Activated CD4-positive, alpha-beta T cell treated with anti-CD3 and anti-CD28 coated beads, Interleukin-2, amount 10 ng/mL, durations not matched to agents 24 days and 14 days (primary cell): ENCODE data around the gene KIF3B. TPM values are rescaled to one million over a fixed set of nuclear protein-coding genes. Genes with fewer than 3 reads are reported as not detected.
"Not testable (repeated sequence)": the region's sequence is repeated elsewhere in the genome, so short reads cannot be mapped to it uniquely, and the experiment has no call there.

ENCODE experiments used
- DNase-seq: peaks from one replicate; pipeline ENCODE4 v3.0.0; 2022
- H3K27ac Mint-ChIP-seq: one replicate; pipeline ENCODE4 v1.8.0; 2022; ENCODE audit warnings: mild to moderate bottlenecking, mixed read lengths
- H3K27me3 Mint-ChIP-seq: one replicate; pipeline ENCODE4 v1.8.0; 2022; ENCODE audit warnings: mixed read lengths
- H3K36me3 Mint-ChIP-seq: one replicate; pipeline ENCODE4 v1.8.0; 2022; ENCODE audit warnings: low read depth, mild to moderate bottlenecking, mixed read lengths
- H3K4me1 Mint-ChIP-seq: one replicate; pipeline ENCODE4 v1.8.0; 2021; ENCODE audit warnings: mixed read lengths
- H3K4me3 Mint-ChIP-seq: one replicate; pipeline ENCODE4 v1.8.0; 2022; ENCODE audit warnings: mild to moderate bottlenecking, moderate library complexity, mixed read lengths
- H3K9me3 Mint-ChIP-seq: one replicate; pipeline ENCODE4 v1.8.0; 2021; ENCODE audit warnings: mixed read lengths
- intact Hi-C: fragments of 100-400 bp; cut with micrococcal nuclease; formaldehyde crosslinking; loops from one replicate; pipeline ENCODE4 v1.15.1; 2023
- total RNA-seq: library from RNA; stranded (reverse); gene quantifications from 2 replicates; pipeline ENCODE4 v1.2.3, GENCODE V29; 2022

The KIF3B gene
- total RNA-seq, 1 donor from 2014 or later, result 35.5 TPM

DNA sequence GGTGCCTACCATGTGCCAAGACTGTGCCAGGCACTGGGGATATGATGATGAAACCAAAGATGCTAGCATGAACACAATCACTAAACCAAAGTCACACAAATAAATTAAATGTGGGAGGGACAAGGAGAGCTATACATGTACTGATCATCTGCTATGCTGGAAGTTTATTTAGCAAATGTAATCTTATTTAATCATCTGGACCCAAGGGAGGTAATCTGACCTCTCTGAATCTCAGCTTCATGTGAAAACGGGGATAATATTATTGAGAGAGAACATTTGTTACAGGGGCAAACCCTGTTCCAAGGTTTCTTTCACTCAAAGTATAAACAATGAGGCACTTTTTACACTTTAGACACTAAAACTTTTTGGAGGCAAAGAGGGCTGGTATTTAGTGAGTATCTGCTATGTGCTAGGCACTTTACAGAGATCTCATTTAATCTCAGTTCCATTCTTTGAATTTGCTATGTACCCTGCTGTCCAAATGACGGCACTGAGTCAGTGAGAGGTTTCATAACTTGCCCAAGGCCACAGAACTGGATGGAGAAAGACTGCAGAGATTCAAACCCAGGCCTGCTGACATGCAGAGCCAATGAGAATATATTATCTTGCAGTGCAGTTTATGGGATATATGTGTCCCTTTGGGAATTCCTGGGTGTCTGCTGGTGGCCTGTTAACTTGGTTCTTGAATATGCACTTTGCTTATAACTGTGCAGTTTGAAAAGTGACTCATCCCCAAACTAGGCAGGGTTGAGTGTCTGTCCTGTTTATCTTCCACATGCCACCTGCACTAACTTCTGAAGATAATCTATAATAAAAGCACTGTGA lies 77.4 kb downstream of the KIF3B start:
- H3K4me1 Mint-ChIP-seq, result peaks cover 36% of the 10 kb centered on the region
- H3K4me3 Mint-ChIP-seq, result peak overlapping the region; percentile 49
- peak overlapping the region; percentile 90 for H3K27ac Mint-ChIP-seq
- H3K36me3 Mint-ChIP-seq, result peaks cover 6% of the 10 kb centered on the region
- DNase-seq, result peak; percentile 72
- H3K27me3 Mint-ChIP-seq, result no peaks in the 10 kb centered on the region
- H3K9me3 Mint-ChIP-seq, result no peaks in the 10 kb centered on the region
- intact Hi-C loops, result loop anchor here (1.0 to 5.0 kb wide), 6 partner anchors 22 to 151 kb away; no protein-coding TSS in a partner anchor

DNA sequence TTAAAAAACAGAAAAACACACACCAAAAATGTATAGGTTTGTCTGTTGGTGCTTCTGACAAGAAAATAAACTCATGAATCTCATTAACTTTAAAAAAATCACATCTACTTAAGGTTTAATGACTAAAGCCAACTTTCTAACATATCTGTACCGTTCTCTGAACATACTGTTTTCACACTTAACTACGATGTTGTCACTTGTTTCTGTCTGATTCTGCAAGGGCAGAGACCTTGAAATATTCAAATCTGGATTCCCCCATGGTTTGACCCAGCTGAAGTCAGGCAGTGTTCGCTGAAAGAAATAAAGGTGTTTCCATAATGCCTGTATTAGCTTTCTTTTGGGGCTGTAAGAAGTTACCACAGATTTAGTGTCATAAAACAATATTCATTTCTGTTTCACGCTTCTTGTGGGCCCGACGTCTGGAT lies 78.0 kb downstream of the KIF3B start:
- no peaks in the 10 kb centered on the region for H3K9me3 Mint-ChIP-seq
- peaks cover 12% of the 10 kb centered on the region for H3K36me3 Mint-ChIP-seq
- peak overlapping the region; percentile 90 for H3K27ac Mint-ChIP-seq
- intact Hi-C loops, result loop anchor here (1.0 to 5.0 kb wide), 6 partner anchors 22 to 151 kb away; no protein-coding TSS in a partner anchor
- peaks cover 42% of the 10 kb centered on the region for H3K4me1 Mint-ChIP-seq
- DNase-seq, result no peak
- peak overlapping the region; percentile 49 for H3K4me3 Mint-ChIP-seq
- H3K27me3 Mint-ChIP-seq, result no peaks in the 10 kb centered on the region

DNA sequence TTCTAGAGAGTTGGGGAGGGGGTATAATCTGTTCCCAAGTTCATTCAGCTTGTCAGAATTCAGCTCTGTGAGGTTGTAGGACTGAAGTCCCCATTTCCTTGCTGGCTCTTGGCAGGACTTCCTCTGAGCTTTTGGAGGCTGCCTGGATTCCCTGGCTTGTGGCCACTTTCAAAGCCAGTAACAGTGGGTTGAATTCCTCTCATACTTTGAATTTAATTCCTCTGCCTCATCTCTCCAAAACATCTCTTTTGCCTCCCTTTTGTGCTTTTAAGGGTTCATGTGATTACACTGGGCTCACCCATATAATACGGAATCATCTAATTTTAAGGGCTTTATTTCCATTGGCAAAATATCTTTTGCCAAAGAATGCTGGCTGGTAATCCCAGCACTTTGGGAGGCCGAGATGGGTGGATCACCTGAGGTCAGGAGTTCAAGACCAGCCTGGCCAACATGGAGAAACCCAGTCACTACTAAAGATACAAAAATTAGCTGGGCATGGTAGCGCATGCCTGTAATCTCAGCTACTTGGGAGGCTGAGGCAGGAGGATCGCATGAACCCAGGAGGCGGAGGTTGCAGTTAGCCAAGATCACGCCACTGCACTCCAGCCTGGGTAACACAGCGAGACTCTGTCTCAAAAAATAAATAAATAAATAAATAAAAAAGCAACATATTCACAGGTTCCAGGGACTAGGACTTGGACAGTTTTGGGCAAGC lies 78.6 kb downstream of the KIF3B start:
- H3K36me3 Mint-ChIP-seq, result peaks cover 14% of the 10 kb centered on the region
- intact Hi-C loops, result loop anchor here (1.0 to 5.0 kb wide), 6 partner anchors 23 to 152 kb away; no protein-coding TSS in a partner anchor
- H3K9me3 Mint-ChIP-seq, H3K27me3 Mint-ChIP-seq, DNase-seq: not testable (repeated sequence)
- H3K4me3 Mint-ChIP-seq, result peak overlapping the region; percentile 49
- peaks cover 44% of the 10 kb centered on the region for H3K4me1 Mint-ChIP-seq
- H3K27ac Mint-ChIP-seq, result peak overlapping the region; percentile 90

DNA sequence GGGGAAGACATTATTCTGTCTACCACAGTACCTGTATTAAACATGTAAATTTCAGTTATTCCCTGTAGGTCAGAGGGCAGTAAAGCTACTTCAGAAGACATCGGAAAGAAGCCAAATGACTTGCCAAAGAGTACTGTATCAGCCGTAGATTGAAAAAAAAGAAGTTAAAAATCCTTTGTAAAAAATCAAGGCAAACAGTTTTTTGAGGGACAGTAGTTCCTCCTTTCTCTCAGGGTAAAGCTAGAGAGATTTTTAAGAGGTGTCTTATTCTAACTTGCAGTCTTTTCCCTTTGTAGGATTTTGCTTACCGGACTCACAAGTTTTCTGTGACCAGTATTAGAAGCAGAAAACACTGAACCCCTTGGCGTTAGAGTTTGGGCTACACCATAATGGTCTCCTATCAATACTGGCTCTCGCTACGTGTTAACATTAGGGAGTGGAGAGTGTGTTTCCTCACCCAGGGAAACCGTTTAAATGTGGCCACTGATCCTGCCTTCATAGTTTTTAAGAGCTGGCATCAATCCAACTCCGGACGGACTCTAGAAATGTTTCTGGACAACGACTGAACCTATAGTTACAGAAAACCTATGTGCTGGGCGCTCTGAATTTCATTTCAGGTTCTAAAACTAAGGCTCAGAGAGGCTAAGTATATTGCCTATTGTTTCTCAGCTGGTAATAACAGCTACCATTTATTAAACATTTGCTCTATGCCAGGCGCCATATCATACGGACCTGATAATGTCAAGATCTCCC lies 79.3 kb downstream of the KIF3B start:
- H3K27ac Mint-ChIP-seq, result peak overlapping the region; percentile 100
- no peaks in the 10 kb centered on the region for H3K27me3 Mint-ChIP-seq
- H3K4me3 Mint-ChIP-seq, result peak overlapping the region; percentile 90
- intact Hi-C loops, result loop anchor here (1.0 to 5.0 kb wide), 3 partner anchors 34 to 131 kb away; no protein-coding TSS in a partner anchor
- H3K36me3 Mint-ChIP-seq, result peaks cover 17% of the 10 kb centered on the region
- peaks cover 48% of the 10 kb centered on the region for H3K4me1 Mint-ChIP-seq
- DNase-seq, result no peak
- no peaks in the 10 kb centered on the region for H3K9me3 Mint-ChIP-seq

DNA sequence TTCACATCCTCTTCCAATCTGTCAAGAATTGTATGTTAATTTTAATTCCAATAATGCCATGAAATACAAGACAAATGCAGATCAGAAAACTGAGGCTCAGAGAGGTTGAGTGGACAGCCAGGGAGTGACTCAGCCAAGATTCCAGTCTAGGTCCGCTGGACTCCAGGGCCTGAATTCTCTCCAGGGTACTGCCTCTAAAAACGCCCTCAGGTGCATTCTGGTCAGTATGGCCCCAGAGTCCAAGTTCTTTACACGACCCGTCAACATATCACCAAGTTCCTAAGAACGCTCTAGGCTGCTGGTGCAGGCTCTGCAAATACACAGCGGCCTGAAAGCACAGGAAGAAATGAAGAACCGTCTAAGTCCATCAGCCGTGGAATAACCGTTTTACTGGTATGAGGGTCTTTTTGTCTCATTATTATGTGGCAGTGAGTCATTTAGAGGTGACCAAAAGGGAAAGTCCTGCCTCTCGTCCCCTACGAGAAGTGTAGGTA lies 80.0 kb downstream of the KIF3B start:
- H3K4me1 Mint-ChIP-seq, result peaks cover 48% of the 10 kb centered on the region
- H3K4me3 Mint-ChIP-seq, result peak overlapping the region; percentile 90
- DNase-seq, result no peak
- H3K9me3 Mint-ChIP-seq, result no peaks in the 10 kb centered on the region
- H3K36me3 Mint-ChIP-seq, result peaks cover 23% of the 10 kb centered on the region
- peak overlapping the region; percentile 100 for H3K27ac Mint-ChIP-seq
- H3K27me3 Mint-ChIP-seq, result no peaks in the 10 kb centered on the region
- intact Hi-C loops, result loop anchor here (1.0 to 5.0 kb wide), 3 partner anchors 35 to 130 kb away; no protein-coding TSS in a partner anchor

DNA sequence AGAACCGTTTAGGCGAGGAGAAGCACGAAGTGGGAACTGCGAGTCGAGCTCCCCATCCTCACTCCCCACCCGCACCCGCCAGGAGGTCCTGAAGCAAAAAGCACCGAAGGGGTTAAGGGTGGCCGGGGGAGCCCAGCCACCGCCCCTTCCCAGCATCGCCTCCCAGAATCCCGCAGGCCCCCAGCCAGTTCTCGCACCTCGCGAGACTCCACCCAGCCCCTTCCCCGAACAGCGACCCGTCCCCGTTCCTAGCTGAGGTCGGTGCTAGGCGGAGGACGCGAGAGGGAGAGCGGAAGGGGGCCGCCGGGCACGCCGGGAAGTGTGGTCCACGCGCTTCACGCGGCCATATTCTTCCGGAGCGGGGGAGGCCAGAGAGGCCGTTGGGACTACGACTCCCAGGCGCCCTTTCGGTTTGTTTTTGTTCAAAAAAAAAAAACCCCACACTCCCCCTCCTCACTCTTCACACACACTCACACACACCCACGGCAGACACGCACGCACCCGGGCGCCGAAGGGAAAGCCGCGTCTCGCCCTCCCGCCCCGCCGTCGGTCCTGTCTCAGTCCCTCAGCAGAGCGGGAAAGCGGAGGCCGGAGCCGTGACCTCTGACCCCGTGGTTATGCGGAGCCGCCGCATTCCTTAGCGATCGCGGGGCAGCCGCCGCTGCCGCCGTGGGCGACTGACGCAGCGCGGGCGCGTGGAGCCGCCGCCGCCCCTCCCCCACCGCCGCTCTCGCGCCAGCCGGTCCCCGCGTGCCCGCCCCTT lies 80.6 kb downstream of the KIF3B start, which contains the start of gene ASXL1:
ASXL1 (plus strand) TSS at position 463 of the 763 bp plus-strand sequence. CDS start 445 bp downstream, outside the sequence.
- no peaks in the 10 kb centered on the region for H3K27me3 Mint-ChIP-seq
- peak within 1 kb of the TSS; percentile 90 for H3K4me3 Mint-ChIP-seq
- no peaks in the 10 kb centered on the region for H3K9me3 Mint-ChIP-seq
- DNase-seq, result peak; percentile 99
- intact Hi-C loops, result loop anchor here (1.0 to 5.0 kb wide), 6 partner anchors 36 to 249 kb away; partner anchors contain the start of genes PLAGL2, POFUT1 and TM9SF4
- peaks cover 53% of the 10 kb centered on the region for H3K4me1 Mint-ChIP-seq
- peak within 1 kb of the TSS; percentile 100 for H3K27ac Mint-ChIP-seq
- H3K36me3 Mint-ChIP-seq, result peaks cover 27% of the 10 kb centered on the region

DNA sequence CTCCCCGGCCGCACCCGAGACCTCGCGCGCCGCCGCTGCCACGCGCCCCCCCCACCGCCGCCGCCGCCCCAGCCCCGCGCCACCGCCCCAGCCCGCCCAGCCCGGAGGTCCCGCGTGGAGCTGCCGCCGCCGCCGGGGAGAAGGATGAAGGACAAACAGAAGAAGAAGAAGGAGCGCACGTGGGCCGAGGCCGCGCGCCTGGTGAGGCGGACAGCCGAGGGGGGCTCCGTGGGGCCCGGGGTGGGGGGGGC lies 81.1 kb downstream of the KIF3B start:
- no peak for DNase-seq
- H3K4me3 Mint-ChIP-seq, result peak overlapping the region; percentile 90
- H3K36me3 Mint-ChIP-seq, result peaks cover 27% of the 10 kb centered on the region
- H3K4me1 Mint-ChIP-seq, result peaks cover 58% of the 10 kb centered on the region
- no peaks in the 10 kb centered on the region for H3K9me3 Mint-ChIP-seq
- H3K27ac Mint-ChIP-seq, result no peak overlapping the region
- H3K27me3 Mint-ChIP-seq, result no peaks in the 10 kb centered on the region
- intact Hi-C loops, result loop anchor here (1.0 to 5.0 kb wide), 5 partner anchors 36 to 249 kb away; partner anchors contain the start of genes PLAGL2, POFUT1 and TM9SF4

DNA sequence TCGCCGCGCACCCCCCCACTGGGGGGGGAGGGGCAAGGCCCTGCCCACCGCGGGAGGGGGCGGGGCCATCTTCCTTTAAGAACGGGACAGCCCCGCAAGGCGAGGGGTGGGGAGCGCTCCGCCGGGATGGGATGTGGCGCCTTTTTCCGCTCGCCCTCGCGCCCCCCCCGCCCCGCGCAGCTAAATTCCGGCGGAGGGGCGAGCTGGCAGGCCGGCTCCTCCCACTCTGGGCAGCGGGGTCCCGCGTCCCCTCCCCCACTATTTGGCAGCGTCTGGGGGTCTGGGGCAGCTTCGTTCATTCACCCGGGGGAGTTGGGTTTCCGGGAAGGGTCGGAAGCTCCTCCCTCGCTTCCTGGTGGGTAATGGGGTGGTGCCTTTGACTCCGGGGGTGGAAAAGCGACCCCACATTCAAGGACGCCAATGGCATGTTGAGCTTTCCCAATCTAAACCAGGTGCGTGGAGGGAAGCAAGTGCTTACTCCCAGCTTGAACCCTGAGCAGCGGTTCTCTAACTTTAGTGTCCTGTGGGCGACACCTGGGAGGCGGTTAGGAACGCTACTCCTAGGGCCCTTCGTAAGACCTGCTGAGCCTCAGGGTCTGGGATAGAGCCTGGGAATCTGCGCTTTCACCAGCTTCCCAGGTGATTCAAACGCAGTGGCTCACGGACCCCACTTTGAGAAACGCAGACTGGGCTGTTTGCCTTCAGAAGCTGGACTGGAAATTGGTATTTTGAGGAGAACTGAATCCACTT lies 81.6 kb downstream of the KIF3B start:
- peak overlapping the region; percentile 82 for H3K27ac Mint-ChIP-seq
- peak overlapping the region; percentile 90 for H3K4me3 Mint-ChIP-seq
- DNase-seq, result peak; percentile 93
- peaks cover 62% of the 10 kb centered on the region for H3K4me1 Mint-ChIP-seq
- peaks cover 27% of the 10 kb centered on the region for H3K36me3 Mint-ChIP-seq
- no peaks in the 10 kb centered on the region for H3K9me3 Mint-ChIP-seq
- no peaks in the 10 kb centered on the region for H3K27me3 Mint-ChIP-seq
- intact Hi-C loops, result loop anchor here (1.0 to 5.0 kb wide), 5 partner anchors 37 to 250 kb away; partner anchors contain the start of genes PLAGL2, POFUT1 and TM9SF4

DNA sequence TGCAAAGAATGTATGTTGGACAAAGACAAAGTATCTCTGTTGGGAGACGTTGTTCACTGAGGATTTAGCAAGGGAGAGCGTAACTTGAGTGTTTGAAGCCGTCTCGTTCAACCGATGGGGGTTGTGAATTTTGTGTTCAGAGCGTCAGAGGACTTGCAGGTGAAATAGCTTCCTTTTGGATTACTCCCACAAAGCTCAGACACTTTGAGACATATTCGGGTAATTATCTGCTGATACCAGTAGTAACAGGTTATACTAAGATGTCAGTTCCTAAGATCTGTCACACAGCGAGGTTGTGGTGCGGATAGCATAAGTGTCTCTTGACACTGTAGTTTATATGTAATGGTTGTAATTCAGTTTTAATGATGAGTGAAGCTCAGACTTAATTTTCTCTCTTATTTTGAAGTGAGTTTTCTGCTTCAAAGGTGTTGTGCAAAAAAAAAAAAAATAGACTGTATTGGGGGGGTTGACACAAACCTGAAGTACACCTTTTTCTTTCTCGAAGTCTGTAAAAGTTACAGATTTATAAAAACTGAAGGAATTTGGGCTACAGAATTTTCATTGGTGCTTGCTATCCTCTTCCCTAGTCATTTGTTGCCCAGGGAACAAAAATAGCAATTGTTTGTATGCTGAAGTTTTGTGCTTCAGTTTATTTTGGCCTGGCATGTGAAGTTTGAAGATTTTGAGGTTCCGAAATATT lies 82.3 kb downstream of the KIF3B start:
- H3K9me3 Mint-ChIP-seq, result no peaks in the 10 kb centered on the region
- peak overlapping the region; percentile 82 for H3K27ac Mint-ChIP-seq
- H3K4me1 Mint-ChIP-seq, result peaks cover 59% of the 10 kb centered on the region
- H3K36me3 Mint-ChIP-seq, result peaks cover 27% of the 10 kb centered on the region
- H3K4me3 Mint-ChIP-seq, result peak overlapping the region; percentile 90
- intact Hi-C loops, result loop anchor here (5.0 kb wide), 2 partner anchors 37 to 128 kb away; no protein-coding TSS in a partner anchor
- no peaks in the 10 kb centered on the region for H3K27me3 Mint-ChIP-seq
- peak; percentile 73 for DNase-seq

DNA sequence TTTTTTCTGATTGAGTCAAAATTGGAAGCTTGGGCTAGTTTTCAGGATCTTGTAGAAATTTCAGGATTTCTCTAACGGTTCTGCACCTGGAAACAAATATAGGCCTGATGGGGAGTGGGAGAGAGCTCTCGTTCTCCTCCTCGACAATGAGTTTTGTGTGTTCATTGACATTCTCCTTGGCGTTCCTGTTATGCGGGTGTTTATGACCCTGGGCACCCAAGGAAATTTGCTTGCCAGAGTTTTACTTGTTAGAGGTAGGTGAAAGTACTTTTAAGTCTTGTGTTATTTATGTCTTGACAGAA lies 82.8 kb downstream of the KIF3B start:
- DNase-seq, result no peak
- Mint-ChIP-seq H3K9me3 (no peaks in the 10 kb centered on the region), H3K36me3 (peaks cover 27% of the 10 kb centered on the region), H3K27ac (peak overlapping the region; percentile 45), H3K4me3 (peak overlapping the region; percentile 90), H3K4me1 (peaks cover 59% of the 10 kb centered on the region), H3K27me3 (no peaks in the 10 kb centered on the region)
- intact Hi-C loops, result no loop called here

DNA sequence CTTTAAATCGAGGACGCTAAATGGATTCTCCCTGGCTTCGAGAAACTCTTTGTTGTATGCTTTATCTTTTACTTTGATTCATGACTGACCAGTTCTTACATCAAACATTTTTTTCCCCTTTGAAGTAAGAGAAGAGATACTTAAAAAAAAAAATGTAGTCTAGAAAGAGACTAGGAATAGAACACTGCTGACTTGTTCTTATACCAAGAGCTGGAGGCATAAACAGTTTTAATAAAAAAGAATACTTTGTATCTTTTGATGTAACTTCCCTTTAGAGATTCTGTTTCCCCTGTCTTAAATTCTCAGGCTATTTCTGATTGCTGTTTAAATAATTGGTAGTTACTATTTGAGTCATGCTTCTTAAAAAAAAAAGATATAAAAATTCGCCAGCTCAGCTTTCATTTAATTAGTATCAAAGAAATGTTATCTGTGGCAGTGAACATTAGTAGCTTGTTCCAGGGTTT lies 85.5 kb downstream of the KIF3B start:
- H3K27ac Mint-ChIP-seq, result peak overlapping the region; percentile 12
- no peaks in the 10 kb centered on the region for H3K27me3 Mint-ChIP-seq
- no peaks in the 10 kb centered on the region for H3K9me3 Mint-ChIP-seq
- intact Hi-C loops, result no loop called here
- peaks cover 61% of the 10 kb centered on the region for H3K4me1 Mint-ChIP-seq
- peak overlapping the region; percentile 90 for H3K4me3 Mint-ChIP-seq
- no peak for DNase-seq
- H3K36me3 Mint-ChIP-seq, result peaks cover 37% of the 10 kb centered on the region

DNA sequence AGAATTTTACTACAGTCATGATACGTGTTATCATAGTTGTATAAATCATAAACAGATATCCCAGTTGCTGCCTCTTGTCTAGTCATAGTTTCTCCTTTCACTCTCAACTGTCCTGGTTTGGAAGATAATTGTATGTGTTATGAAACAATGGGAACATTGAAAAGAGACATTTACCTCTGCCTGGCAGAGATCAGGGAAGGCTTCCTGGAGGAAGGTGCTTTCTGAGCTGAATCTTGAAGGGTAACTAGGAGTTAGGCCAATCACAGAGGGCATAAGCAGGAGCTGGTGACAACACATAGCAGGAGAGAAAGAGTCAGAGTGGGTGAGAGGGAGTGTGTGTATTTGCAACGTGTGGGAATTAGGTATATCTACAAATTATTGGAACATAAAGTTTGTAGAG lies 86.0 kb downstream of the KIF3B start:
- Mint-ChIP-seq H3K36me3 (peaks cover 41% of the 10 kb centered on the region), H3K27me3 (no peaks in the 10 kb centered on the region), H3K27ac (peak overlapping the region; percentile 11), H3K4me3 (no peak overlapping the region), H3K4me1 (peaks cover 67% of the 10 kb centered on the region), H3K9me3 (no peaks in the 10 kb centered on the region)
- no peak for DNase-seq
- intact Hi-C loops, result no loop called here
